ENCODE results near the gene CCL13.

CCL13 gene

DNA sequence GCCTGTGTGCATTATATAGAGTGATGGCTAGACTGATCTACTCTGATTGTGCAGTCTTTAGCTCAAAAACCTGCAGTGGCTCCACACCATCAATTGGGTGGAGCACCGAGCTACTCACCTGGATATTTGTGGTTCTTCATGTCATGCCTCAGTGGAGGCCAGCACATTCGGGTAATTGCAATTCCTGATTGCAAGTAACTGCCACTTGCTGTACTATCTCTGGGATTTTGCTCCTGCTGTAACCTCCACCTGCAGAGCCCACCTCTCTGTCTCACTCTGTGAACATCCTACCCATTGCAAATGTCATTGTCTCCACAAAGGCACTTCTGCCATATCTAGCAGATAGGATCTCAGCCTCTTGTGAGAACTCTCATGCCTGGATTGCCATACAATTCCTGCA is 8.5 kb downstream of the CCL13 start:
- no peak for DNase-seq

DNA sequence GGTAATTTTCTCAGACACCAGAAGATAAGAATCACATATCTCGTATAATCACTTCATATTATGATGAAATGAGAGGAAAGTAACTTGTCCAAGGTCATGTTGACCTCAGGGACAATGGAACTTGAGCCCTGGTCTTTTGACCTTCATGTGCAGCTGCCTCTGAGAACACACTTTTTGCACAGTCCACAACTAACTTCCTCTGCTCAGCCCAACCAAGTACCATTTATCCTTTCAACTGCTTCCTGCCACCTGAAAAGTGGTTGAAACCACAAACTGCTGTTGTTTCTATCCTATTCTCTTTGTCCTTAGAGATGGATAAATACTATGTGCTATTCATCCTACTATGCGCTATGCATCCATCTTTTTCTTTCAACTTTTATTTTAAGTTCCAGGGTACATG is 9.1 kb downstream of the CCL13 start:
- no peak for DNase-seq

DNA sequence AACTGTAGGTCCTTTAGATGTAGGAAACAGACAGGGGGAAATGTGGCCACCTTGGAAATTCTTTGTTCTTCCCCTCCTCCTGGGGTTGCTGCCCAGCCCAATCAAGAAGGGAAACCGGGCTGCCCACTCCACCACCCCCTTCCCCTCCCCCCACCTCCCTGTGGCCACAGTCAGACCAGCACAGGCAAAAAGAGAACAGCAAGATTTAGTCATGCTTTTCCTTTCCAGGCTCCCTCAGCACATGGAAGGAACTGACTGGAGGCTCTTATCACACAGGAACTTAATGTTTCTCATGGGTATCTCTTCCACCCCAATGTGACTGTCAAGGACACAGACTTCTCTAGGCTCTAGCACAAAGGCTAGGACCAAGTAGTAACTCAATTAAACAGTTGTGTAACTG is 9.7 kb downstream of the CCL13 start:
- no peak for DNase-seq

DNA sequence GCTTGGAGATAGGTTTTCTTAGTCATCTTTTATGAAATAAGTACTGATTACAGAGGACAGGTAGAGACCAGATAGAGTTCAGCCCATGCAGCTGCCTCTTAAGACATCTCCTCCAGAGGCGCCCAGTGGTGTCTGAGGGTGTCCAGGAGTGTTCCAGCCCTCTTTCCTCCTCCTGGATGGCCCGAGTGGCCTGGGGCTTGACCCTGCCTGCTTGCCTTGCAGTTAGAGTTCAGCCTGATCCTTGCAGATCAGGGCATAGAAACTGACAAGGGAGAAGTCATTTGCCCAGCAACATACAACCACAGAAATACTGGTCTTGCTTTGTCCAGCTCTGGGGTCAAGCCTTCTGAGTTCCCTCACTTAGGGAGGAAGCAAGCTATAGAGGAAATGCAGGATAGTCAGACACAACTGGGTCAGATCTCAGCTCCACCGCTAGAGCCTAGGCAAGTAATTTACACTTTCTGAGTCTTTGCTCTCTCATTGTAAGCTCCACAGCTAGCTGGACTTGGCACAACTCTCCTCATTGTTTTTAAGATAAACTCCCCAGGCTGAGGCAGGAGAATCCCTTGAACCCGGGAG is 10.3 kb downstream of the CCL13 start:
- DNase-seq, result no peak

DNA sequence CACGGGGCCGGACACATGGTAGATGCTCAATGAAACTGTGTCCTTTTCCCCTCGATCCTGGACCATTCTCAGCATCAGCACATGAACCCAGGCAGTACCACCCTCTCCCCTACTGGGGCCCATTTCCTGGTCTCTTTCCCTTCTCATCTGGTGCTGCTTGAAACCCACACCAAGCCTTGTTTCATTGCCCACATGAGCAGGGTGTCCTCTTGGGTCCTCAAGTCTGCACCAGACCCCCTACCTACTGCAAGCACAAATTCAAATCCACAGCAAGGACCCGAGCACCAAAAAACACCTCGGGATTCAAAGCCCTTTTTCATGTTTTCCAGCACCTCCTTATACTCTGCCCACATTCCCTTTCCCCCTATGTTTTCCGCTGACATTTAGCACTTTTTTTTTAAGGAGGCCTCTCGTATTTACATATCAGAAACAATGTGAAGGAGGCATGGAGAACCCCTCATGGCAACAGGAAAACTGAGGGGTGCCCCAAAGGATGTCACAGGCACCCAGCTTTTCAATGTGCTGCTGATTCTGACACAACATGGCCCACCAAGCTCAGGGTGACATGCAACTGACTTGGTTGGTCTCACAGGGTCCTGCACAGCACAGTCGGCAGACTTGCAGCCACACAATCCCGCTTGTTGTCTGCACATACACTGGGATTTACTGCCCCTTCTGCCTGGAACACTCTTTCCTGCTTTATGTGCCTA is 11.4 kb downstream of the CCL13 start:
- no peak for DNase-seq

DNA sequence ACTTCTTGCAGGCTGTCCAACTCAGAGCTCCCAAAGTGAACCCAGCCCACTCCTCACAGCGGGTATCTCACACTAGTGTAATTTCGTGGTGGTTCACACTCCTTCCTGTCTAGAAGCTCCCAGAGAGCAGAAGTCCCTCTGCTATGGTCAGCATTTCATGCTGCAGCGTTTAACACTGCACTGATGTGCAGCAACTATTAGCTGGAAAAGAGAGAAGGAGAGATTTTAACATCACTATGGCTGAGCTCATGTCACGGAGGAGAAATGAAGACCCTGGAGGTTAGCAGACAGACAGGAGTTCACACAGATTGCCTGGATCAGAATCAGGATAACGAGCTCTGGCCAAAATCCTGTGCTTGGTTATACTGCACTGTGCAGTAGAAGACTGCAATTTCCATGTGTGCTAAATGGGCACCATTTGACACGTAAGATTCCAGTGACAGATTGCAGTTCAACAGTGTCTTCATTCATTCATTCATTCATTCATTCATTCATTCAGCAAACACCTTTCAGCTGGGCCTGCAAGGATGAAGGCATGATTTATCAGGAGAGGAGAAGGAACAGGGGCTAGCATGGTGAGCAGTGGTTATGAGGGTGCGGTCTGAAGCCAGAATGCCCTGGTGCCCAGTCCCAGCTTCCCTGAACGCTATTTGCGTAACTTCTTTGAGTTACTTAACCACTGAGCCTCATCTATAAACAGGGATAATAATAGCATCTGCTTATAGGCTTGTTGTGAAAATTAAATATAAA is 12.1 kb downstream of the CCL13 start:
- no peak for DNase-seq

DNA sequence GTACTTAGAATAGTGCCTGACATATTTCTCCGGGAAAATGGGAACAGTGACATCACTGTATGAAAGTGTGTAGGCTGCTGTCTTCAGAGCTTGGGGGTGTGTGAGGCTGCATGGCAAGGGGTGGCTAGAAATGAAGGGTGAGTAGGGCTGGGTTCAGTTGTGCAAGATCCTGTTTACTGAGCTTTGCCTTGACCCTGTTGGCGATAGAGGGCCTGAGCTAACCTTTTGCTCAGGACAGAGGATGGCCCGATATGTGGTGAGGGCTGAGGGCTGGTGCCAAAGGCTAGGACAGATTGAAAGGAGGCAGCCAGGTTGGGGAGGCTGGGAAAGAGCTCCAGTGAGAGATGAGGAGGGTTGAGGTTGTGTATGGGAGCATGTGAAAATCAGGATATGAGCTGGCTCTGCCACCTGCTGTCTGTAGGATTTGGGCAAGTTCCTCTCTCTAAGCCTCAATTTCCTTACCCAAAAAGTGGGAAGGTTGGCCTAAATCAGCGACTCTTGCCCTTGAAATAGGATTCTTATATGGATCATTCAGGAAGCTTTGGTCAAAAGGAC is 12.7 kb downstream of the CCL13 start:
- DNase-seq, result no peak

DNA sequence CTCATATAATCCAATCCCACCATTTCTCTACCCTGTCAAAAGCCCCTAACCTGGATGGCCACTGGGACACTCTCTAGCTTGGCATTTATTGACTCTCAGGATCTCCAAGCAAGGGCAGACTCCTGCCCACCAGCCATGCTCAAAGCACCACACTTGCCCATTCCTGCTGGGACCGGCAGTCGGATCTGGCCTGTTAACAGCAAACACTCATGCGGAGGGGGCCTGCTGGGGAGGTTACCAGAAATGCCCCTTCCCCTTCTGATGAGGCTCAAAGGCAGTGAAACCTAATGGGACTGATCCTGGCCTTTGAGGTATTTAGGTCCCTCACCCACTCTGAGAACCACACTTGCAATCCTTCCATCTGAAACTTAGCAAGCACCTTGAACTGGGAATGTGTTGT is 13.3 kb downstream of the CCL13 start:
- no peak for DNase-seq

DNA sequence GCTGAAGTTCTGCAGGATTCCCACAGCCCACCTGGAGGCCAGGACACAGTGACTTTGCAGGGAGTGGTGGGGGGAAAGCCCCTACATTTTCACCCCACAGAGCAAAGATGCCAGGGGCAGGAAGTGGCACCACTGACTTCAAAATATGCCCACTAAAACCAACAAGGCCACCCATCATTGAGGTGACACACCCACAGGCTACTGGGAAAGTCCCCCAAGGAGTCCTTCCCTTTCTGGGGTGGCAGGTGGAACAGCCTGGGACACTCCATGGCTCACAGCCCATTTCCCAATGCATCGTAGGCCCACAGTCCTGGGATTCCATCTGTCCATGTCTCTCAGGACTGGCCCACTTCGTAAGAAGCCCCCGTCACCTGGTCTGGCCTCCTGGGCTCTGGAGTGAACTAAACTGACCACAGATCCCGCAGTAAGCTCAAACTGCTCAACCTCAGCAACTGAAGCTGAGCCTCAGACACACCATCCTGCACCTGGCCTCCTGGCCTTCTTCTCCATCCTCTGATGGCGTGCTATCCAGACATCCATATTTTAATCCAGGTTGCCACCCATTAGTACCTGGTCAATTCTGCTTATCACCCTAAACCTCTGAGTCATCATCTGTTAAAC is 14.2 kb downstream of the CCL13 start:
- DNase-seq, result no peak

DNA sequence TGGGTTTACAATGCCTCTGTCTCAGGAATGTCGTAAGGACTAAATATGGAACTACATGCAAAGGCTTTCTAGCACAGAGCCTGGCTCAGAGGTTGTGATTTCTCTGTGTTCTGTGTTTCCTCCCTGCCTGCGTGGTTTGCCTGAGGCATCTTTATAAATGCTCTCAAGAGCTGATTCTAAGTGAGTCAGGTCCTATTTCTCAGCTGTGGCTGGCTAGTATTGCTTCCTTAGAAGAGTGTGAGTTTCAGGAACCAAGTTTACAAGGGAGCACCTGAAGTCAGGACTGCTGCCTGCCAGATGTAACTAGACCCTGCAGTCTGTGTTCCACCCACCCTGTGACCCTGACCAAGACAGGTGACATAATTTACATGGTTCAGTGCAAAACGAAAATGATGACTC is 14.7 kb downstream of the CCL13 start:
- no peak for DNase-seq

DNA sequence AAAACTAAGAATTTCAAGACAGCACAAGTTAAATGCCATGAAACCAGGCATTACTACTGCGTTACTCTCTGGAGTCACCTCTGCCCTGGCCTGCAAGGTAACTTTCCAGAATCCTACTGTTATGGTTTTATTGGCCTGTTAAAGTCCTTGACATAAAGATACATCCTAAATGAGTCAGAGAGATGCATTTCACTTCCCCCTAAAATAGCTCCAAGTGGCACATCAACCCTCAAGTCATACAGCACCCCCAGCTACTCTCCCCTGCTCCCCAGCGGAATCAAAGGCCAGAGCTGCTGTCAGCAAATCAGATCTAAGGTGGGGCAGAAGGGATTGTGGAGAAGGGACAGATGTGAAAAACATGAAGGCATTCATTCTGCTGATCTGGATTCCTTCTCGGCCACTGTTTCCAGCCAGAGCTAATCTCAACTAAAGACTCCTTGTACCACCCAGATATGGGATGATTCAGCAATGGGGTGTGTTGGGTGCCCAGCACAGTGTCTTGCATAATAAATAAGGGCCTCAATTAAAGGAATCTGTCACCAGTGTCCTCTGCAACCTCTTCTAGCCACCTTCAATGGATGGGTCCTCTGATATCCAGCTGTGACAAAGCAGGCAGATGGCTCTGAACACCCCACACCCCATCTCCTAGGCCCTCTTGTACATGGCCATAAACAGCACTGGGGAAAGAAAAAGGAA is 15.3 kb downstream of the CCL13 start:
- DNase-seq, result no peak

DNA sequence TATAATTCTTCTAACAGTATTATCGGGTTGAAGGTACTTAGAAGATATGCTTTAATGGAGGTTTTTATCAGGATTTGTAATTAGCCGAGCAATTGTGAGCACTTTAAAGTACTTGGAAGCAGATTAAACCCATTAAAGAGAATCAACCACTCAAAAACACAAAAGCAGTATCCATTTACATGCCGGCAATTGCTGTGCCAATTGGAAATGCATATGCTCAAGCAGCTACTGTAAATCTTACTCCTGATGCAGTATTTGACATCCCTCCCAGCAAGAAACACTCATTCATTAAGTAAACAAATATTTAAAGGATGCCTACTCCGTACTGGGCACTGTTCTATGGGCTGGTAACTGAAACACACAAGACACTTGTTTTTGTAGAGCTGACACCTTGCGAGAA is 18.2 kb downstream of the CCL13 start:
- DNase-seq, result peak; percentile 40

DNA sequence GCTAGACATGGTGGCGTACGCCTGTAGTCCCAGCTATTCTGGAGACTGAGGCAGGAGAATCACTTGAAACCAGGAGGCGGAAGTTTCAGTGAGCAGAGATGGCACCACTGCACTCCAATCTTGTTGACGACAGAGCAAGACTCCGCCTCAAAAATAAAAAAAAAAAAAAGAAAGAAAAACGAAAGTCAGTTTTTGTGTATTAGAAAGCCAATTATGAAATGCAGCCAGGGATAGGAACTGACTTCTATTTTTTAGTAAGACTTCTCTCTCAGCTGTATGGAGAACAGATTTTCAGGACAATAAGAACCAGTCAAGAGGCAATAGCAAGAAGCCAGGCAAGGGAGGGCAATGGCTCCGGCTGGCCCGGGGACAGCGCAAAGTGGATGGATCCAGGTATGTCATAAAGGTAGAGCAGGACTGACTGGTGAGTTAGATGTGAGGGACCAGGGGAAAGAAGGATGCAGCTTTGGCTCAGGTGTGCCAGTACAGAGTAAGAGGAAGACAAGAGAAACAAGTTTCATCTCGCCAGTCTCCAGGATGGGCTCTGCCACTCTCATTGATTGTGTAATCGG is 19.2 kb downstream of the CCL13 start:
- no peak for DNase-seq

DNA sequence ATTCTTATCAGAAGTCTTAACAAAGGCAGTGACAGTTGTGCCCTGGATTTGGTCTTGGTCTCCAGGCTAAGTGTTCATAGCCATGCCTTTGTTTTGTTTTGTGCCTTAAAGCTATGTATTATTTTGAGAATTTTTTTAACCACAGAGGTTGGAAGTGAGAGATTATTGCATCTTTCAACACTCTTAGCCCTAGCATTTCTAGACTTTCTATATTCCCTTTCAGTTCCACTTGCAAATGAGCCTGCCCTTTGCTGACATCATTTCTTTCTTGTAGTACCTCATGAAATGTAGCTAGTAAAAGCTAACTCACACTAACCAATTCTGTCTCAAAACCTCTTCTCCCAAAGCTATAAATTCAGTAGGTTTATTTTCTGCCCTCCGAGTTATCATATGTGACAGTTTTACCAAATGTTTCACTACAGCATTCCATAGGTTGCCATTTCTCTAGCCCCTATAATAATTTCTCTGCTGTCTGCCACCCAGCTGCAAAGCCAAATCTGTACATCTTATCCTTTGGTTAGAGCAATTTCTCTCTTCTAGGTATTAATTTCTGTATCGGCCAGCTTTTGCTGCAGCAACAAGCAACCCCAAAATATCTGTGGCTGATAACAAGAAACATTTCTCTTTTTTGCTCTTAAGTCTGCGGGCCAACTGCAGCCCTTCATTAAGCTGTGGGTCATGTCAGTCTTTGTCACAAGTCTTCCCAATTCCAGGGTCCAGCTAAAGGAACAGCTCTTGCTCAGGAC is 21.0 kb downstream of the CCL13 start:
- DNase-seq, result no peak

DNA sequence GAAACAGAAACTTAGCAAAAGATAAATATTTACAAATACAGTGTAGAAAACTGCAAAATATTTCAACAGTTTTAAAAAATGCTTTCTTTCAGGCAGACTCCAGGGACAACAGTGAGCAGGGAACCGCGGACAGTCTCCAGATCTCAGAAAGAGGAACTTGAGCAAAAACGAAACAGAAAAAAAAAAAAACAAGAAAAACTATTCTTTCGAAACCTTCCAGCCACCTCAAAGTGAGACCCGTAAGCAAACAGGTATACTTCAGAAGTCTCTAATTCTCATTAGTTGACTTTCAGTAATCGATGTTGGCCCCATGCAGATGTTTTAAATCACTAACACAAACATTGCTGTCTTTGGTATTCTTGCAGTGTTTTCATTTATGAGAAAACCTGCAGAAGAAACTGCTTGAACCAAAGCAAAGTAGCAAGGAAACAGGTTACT is 22.4 kb downstream of the CCL13 start:
- DNase-seq, result no peak

DNA sequence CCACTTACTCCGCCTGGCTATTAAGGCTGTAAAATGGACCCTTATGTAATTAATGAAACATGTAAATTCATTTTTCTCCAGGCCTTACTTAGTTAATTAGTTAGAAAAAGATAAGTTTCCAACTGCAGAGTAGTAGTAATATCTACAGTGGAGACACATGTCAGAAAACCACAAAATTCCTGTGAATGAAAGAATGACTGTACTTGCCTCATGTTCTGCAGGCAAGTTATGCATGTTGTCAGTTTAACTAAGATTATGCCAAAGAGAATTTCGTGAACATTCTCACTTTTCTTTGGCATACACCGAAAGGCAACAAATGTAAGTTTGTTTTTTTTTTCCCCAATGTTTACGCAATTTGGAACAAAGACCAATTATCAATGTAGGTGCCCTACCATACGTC is 23.6 kb downstream of the CCL13 start:
- DNase-seq, result no peak

DNA sequence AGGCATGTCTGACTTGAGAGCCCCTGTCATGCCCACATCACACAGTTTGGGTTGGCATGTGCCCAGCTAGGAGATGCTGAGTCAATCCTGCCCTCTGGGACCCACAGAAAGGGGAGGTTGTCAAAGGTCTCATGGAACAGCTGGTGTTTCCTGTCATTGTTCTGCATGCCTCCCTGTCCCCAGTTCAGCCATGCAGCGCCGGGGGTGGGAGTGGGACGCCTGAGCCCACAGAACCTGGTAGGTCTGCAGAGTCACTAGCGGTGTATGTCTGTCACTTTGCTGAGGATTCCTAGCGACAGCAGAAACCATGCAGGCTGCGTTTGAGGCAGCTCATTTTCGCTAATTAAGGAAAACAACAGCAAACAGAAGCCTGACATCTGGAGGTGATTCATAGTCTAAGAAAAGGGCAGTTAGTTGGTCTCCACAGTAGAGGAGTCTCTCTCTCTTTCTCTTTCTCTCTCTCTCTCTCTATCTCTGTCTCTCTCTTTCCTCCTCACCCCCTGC is 26.4 kb downstream of the CCL13 start:
- DNase-seq, result no peak

DNA sequence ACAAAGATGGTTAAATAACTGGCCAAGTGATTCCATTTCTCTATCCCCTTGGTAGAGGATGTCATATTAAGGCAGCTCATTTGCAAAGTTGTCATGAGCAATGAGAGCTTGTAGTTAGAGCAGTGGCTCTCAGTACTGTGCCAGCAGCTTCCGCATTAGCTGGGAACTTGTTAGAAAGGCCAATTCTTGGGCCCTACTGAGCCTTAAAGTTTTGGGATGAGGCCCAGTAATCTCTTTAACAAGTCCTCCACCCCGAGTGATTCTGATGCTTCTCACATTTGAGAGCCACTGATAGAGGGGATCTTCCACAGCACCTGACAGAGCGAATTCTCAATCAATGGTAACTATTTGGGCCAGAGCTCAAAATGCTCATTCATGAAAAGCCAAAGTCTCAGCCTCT is 26.9 kb downstream of the CCL13 start:
- DNase-seq, result no peak

DNA sequence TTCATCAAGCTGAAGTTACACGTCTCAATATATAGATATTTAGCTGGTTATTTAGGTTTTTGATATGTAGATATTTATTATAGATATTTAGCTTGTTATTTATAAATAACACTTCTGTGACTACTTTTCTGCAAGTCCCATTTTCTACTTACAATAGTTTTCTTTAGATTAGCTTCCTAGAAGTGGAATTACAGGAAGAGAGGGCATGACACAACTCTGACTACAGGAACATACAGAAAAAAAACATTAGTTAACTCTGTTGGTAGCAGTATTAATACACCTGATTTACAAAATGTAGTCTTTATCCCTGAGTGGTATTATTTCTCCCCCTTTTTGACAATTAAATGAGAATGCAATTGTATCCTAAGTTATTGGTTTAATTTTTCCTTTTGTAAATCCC is 28.0 kb downstream of the CCL13 start:
- DNase-seq, result no peak

DNA sequence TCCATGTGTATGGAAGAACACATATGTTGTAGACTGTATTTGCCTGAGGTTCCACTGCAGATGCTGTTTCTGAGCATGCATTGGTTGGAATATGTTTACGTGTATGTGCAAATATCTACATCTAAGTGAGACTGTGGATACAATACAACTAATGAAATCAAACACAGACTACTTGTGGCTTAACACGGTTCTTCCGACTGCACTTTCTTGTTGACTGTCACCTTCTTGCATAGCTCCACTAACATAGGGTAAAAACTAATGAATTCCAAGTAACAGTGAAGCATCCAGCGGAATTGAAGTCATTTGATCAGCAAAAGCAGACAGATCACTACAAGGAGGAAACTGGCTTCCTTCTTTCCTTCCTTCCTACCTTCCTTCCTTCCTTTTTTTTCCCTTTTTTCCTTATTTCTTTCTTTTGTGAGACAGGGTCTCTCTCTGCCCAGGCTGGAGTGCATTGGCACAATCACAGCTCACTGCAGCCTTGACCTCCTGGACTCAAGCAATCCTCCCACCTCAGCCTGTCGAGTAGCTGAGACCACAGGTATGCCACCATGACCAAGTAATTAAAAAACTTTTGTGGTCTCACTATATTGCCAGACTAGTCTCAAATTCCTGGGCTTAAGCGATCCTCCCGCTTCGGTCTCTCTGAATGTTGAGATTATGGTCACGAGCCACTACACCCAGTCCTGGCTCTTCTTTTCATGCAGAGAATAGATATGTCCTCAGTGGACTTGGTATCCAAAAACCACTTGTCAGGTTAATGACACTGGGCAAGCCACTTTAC is 28.7 kb downstream of the CCL13 start:
- DNase-seq, result no peak

DNA sequence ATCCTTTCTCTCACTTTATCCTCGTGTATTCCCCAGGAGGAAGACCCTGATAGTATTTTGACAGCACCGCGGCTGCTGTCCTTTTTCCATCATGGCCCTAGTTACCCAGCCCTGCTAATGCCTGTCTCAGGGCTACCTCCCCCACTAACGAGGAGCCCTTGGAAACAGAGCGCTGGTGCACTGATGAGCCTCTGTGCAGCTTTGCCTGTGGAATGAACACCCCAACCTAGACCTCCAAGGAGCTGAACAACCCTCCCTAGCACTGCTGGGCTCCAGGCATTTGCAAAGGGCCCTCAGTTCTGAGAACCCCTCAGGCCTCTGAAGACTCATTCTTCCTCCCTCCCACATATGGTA is 30.0 kb downstream of the CCL13 start:
- DNase-seq, result no peak
